C4-2B (cell line): ENCODE data around the gene MVB12B.

Experiments
- ZFX ChIP-seq: fragments of 450-650 bp; IDR thresholded peaks from 2 replicates; pipeline ENCODE4 v1.6.1; 2017
- TF ChIP-seq, protein P1 (sequence below): fragments of 450-650 bp; conservative IDR thresholded peaks from 2 replicates; pipeline ENCODE4 v1.5.1; 2017; ENCODE audit warnings: mild to moderate bottlenecking

DNA sequence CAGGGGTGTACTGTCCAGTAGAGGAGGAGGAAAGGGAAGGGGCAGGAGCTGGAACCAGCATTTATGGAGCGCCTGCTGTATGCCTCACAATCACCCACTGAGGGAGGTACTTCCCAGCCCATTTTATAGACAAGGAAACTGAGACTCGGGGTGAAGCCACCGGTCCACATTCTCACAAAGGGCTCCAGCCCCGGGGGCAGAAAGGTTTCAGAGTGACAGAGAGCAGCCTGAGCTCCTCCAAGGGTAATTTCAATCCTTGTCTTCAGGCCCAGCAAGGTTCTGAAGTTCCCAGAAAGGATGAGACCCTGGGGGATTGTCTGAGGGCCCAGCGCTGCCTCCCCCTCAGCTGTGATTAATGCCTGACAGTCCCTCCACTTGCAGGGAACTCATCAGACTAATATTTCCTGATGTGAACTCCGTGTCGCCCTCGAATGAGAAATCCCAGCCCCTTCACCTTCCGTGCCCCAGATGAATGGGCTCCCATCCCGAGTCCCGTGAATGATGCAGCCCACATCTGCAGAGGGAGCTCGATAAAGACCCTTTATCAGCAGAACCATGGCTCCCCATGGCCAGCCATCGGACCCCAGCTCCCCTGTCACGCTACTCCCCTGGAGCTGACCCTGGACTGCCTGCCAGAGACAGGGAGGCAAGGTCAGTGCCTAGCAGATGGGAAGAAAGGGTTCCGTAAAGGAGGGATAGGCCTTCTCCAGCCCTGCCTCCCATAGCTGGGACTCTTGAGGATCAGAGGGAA is 32.1 kb upstream of the MVB12B start:
- TF ChIP-seq, protein P1, sequence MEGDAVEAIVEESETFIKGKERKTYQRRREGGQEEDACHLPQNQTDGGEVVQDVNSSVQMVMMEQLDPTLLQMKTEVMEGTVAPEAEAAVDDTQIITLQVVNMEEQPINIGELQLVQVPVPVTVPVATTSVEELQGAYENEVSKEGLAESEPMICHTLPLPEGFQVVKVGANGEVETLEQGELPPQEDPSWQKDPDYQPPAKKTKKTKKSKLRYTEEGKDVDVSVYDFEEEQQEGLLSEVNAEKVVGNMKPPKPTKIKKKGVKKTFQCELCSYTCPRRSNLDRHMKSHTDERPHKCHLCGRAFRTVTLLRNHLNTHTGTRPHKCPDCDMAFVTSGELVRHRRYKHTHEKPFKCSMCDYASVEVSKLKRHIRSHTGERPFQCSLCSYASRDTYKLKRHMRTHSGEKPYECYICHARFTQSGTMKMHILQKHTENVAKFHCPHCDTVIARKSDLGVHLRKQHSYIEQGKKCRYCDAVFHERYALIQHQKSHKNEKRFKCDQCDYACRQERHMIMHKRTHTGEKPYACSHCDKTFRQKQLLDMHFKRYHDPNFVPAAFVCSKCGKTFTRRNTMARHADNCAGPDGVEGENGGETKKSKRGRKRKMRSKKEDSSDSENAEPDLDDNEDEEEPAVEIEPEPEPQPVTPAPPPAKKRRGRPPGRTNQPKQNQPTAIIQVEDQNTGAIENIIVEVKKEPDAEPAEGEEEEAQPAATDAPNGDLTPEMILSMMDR, result no peak
- no peak for TF ChIP-seq ZFX
